GM19240 (cell line): ENCODE measurements around the gene DEPDC4.
"Not testable (repeated sequence)": the region's sequence is repeated elsewhere in the genome, so short reads cannot be mapped to it uniquely, and the experiment has no call there.

Source experiments
- DNase-seq: peaks from one replicate; pipeline ENCODE4 v3.0.0; 2011; ENCODE audit warnings: low spot score; ENCODE audit not compliant: insufficient read length

The DEPDC4 gene

GRCh38 chr12:100266835-100267602 is at the start of gene DEPDC4, which contains the start of gene SCYL2:
Gene DEPDC4, minus strand, starts transcription at chr12:100267079. Its CDS starts 3 bp downstream, at chr12:100267076.
Gene SCYL2, plus strand, starts transcription at chr12:100267177. Its CDS starts 15,794 bp downstream, at chr12:100282971.
- DNase-seq, result peak; percentile 35

DNA sequence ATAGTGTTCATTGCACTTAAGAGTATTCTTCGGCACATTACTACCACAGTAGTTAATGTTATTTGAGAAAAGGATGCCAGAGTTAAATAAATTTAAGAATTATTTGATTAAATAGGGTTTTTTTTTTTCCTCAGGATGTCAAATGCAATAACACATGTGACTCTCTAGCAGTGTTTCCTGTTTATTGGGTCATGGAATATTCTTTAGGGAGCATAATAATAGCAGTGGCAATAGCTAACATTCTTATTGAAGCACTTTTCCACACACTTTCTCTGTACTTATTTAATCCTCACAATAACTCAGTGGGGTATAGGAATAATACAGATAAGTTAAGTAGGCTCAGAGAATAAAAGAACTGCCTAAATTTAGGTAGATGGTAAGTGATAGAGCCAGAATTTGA is 44.4 kb upstream of the DEPDC4 start:
- no peak for DNase-seq

- DNase-seq, result not testable (repeated sequence)
Observed at GRCh38 chr12:100308138-100308537, 41.3 kb upstream of the DEPDC4 start.

DNA sequence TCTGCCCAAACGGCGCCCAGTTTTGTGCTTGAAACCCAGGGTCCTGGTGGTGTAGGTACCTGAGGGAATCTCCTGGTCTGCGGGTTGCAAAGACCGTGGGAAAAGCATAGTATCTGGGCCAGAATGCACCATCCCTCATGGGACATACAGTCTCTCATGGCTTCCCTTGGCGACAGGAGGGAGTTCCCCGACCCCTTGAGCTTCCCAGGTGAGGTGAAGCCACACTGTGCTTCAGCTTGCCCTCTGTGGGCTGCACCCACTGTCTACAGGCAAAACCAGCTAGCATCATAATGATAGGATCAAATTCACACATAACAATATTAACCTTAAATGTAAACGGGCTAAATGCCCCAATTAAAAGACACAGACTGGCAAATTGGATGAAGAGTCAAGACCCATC is 37.5 kb upstream of the DEPDC4 start:
- DNase-seq, result not testable (repeated sequence)

DNA sequence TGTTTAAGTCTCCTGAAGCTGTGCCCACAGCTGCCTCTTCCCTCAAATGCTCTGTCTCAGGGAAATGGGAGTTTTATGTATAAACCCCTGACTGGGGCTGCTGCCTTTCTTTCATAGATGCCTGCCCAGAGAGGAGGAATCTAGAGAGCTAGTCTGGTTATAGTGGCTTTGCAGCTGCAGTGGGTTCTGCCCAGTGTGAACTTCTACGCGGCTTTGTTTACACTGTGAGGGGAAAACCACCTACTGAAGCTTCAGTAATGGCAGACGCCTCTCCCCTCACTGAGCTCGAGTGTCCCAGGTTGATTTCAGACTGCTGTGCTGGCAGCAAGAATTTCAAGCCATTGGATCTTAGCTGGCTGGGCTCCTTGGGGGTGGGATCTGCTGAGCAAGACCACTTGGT is 37.0 kb upstream of the DEPDC4 start:
- no peak for DNase-seq

GRCh38 chr12:100302081-100302480 is 35.2 kb upstream of the DEPDC4 start:
- DNase-seq, result no peak

DNA sequence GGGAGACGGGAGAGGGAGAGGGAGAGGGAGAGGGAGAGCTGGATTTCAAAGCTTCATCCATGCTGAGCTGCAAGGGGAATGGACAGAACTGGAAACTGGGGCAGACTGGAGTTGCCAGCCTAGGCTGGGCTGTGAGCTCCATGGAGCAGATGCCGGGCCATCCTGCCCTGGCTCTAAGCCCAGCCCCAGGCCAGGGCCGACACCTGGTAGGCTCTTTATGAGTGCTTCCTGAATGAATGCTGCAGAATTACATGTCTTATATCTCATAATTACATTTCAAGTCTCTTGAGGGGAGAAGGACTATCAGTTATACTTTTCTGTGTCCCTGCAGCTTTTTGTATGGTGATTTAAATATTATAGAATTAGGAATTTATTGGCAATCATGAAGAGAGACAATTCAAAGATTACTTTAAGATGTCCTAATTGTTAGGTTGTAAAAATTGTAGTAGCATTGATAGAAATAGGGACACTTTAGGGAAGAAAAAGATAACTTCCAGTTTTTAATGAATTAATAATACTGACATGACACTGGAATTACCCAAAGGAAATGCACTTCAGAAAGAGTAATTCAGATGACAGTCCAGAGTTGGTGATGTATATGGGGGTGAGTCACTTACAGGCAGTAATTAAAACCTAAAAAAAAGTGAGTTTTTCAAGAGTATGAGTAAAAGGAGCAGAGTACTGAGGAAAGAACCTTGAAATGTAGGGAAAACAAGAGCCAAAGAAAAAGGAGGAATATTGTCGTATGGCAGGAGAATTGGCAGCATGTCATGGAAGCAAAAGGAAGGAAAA is 29.1 kb upstream of the DEPDC4 start:
- DNase-seq, result no peak

DNA sequence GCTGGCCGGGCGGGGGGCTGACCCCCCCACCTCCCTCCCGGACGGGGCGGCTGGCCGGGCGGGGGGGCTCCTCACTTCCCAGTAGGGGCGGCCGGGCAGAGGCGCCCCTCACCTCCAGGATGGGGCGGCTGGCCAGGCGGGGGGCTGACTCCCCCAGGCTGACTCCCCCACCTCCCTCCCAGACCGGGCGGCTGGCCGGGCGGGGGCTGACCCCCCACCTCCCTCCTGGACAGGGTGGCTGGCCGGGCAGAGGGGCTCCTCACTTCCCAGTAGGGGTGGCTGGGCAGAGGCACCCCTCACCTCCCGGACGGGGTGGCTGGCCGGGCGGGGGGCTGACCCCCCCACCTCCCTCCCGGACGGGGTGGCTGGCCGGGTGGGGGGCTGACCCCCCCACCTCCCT is 27.5 kb upstream of the DEPDC4 start:
- not testable (repeated sequence) for DNase-seq

- no peak for DNase-seq
Observed at GRCh38 chr12:100293017-100293416, 26.1 kb upstream of the DEPDC4 start.

DNA sequence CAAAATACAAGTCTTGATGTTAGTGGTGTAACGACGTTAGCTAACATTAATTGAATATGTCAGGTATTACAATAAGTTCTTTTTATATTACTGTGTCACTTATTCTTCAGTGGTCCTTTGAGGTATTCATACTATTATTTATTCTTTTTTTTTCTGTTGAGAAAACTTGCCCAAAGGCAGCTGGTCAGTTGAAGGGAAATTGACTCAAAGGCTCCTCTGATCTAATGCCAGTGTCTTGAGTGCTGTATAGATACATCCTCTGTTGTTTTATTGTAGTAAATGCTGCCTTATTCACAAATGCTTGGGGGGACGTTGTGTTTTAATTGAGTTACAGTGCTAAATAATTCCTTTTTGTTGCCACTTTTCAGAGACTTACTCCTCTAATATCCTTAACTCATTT is 23.1 kb upstream of the DEPDC4 start:
- no peak for DNase-seq

DNA sequence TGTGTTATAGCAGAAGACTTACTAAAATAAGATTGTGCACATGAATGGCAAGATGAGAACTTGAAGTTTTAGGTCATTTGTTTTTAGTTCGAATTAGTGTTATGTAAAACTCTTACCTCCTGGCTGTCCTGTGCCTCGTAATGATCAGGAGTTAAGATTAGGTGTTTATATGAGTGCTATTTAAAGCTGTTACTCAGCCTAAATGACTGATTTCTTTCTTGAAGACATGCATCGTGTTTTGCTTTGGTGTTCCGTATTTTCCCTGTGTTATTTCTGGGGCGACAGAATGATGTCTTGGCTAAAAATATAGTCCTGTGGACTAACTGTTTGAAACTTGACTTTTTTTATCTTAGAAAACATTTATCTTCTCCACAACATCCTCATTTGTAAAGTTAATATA is 22.2 kb upstream of the DEPDC4 start:
- DNase-seq, result no peak

- not testable (repeated sequence) for DNase-seq
Observed at GRCh38 chr12:100284556-100284955, 17.7 kb upstream of the DEPDC4 start.

DNA sequence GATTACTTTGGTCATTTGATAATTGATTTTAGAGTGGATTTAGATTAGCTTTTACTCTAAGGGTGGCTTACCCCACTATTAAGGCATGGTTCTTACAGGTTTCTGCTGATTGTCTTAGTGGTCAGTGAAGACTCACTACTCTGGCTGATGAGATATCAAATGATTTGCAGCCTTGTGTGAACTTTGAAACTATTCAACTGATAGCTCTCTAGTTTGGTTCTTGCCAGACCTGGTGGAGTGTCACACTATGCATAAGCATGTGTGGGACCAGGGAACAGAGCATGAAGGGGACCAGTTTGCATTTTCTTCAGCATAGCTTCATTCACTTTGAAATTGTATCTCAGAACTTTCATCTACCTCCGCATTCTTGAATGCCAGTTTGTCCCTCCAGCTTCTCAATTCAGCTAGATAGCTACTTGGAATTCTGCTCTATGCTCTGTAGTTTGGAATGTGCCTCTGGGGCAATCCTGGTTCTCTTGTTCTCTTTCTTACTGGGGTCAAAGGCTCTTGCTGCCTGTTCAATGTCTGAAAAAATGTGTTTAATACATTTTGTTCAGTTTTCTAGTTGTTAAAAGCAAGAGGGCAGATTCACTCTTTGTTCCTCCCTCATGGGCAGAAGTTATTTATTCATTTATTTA is 12.8 kb upstream of the DEPDC4 start:
- DNase-seq, result no peak

GRCh38 chr12:100279159-100279558 is 12.3 kb upstream of the DEPDC4 start:
- no peak for DNase-seq

DNA sequence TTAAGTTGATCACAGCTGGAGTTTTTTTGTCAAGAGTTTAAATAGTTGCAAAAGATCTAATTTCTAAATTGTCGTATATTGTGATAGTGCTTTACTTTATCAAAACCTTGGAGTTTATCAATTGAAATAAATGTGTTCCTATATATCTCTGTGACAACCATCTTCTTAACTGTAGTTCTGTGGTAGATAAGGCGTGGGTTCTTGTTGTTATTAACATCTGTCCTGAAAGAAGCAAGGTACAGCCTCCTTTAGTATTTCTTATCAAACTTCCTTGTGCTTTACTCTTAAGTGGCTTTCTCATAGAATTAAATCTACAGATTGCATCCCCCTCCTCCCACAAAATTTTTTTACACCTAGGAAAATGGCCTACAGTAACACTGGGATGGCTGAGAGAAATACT is 7.4 kb upstream of the DEPDC4 start:
- no peak for DNase-seq

DNA sequence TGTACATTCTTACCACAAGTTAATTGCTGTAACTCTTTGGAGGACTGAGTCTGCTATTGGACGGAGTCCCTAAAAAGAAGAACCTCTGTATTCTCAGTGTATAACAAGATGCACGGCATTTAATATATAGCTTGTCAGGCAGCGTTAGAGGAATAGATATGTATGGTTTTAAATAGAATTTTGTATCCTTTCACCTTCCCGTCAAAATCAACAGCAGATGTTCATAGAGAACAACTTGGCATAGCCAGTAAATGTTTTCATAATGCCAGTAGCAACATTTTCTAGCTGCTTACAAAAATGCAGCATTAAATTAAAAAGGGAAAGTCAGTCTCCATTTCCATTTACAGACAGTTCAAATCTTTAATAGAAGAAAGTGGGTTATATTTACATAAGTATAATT is 6.9 kb upstream of the DEPDC4 start:
- no peak for DNase-seq

DNA sequence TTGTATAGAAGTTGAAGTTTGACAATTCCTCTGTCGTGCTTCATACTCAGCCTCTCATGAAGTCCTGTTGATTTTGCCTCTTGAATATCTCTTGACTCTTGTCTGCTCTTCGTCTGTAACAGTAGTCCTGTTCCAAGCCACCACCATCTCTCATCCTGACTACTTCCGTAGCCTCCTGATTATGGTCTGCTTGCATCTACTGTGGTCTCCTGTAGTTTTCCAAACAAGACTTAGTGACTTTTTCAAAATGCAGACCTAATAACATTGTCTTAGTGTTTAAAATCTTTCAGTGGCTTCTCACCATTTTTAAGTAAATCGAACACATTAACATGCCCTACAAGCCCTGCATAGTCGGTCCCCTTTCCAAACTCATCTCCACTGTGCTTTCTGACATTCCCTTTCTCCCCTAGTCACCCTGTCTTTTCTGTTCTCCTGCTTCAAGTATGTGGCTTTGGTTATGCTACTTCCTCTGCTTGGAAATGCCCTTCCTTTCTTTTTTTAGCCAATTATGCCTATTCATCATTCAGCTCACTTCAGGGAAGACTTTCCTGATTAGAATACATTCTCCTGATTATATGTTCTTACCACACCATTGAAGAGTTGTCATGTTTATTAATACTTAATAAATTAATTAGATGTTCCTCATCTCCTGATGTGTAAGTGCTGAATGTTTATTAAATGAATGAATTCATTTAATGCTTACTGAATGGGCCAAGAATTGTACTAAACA is 2.1 kb upstream of the DEPDC4 start:
- DNase-seq, result no peak

- no peak for DNase-seq
Observed at GRCh38 chr12:100267603-100268281, 863 bp upstream of the DEPDC4 start.

GRCh38 chr12:100266585-100266834 is 369 bp downstream of the DEPDC4 start:
- peak; percentile 75 for DNase-seq

GRCh38 chr12:100265732-100266584 is 921 bp downstream of the DEPDC4 start:
- no peak for DNase-seq
